Activated CD4-positive, alpha-beta T cell treated with anti-CD3 and anti-CD28 coated beads, Interleukin-2, amount 50 U/mL, for 24 hours (primary cell): ENCODE measurements around the gene KRT6B.
"Not testable (repeated sequence)": the region's sequence is repeated elsewhere in the genome, so short reads cannot be mapped to it uniquely, and the experiment has no call there.

Experiments
- DNase-seq, 2 donors: peaks; one replicate each; pipeline ENCODE4 v3.0.0-alpha.2; 2020; ENCODE audit warnings: low read depth in 1 of 2, low spot score in 1 of 2

KRT6B gene

DNA sequence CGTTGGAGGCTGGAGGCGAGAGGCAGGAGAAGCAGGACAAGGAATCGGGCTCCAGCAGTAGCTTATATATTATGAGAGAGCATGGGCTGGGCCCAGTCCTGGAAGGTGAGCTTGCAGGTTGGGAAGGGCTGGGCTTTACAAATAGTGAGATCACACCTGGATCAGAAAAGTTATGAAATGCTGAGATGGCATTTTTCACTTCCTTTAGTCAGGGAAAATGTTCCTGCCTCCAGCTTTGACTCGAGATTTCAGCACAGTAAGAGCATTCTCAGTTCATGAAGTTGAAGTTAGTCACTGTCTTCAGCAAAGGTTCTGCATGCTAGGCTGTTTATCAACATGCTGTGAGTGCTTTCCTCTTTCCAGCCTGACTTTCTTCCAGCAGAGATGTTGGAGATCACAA lies 21.8 kb upstream of the KRT6B start, which contains the start of gene KRT6C:
Gene KRT6C, minus strand, starts transcription at position 38 of the 400 bp plus-strand sequence. CDS start 68 bp downstream, outside the sequence.
- DNase-seq: no peak

DNA sequence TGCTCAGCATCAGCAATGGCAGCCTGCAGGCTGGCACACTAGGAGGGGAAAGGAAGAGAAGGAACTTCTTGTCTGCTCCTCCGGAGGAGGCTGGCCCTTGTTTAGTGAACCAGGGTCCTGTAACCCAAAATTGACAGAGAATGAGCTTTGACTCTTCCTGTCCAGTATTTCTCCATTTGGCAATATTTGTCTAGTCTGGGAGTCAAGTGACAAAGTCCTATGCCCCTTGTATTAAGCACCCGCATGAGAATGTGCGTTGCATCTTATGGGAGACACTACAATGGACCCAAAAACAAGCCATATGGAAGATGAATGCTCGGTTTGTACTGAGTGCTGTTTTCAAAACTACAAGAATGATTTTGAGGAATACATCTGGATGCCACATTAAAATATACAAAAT lies 17.9 kb upstream of the KRT6B start:
- DNase-seq: no peak

DNA sequence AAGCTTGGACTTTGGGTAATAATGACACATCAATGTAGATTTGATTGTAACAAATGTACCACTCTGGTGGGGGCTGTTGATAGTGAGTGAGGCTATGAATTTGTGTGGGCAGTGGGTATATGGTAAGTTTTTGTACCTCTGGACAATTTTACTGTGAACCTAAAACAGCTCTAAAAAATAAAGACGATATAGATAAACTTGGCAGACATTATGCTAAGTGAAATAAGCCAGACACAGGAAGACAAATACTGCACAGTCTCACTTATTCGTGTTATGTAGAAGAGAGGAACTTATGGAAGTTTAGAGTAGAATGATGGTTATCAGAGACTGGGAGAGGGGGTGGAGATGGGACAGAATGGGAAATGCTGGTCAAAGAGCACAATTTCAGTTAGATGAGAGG lies 13.0 kb upstream of the KRT6B start:
- DNase-seq: no peak

GRCh38 chr12:52461693-52462092 lies 9.7 kb upstream of the KRT6B start:
- no peak for DNase-seq

DNA sequence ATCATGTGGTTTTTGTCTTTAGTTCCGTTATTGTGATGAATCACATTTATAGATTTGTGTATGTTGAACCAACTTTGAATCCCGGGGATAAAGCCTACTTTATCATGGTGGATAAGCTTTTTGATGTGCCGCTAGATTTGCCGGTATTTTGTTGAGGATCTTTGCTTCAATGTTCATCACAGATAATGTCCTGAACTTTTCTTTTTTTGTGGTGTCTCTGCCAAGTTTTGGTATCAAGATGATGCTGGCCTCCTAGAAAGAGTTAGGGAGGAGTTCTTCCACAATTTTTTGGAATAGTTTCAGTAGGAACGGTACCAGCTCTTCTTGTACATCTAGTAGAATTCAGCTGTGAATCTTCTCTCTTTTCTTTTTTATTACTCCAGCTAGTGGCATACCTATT lies 6.9 kb upstream of the KRT6B start:
- no peak for DNase-seq

- no peak for DNase-seq
Observed at GRCh38 chr12:52455821-52456220, 3.9 kb upstream of the KRT6B start.

DNA sequence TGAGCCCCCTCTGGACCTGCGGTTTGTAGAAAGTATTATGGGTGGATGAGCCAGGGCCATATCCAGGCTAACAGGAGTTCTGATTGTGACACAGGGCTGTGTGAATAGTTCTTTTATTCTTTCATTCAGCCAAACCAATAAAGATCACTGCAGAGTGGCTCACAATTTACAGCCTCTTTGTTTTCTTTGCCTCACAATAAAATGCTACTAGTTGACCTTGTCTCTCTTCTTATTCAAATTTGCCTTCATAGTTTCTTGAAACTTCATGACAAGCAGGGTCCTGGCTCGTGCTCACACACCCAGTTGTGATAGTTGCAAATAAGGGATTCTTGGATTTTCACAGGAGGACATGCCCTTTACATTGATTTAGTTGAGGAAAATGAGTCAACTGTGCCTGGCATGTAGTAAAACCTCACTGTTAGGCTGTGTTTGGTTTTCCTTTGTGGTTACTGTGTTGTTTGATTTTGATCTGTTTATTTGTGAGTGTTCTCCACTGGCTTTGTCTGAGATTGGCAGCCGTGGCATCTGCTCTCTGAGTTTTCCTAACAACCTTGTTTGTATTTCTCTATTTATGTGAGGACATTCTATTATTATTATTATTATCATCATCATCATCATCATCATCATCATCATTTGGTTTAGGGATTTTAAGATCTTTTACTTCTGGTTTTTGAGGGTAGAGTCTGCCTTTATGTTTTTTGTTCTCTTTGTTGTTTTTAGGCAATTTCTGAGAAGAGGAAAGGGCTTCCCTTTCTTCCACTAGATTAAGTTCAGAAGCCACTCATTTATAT lies 2.7 kb upstream of the KRT6B start:
- DNase-seq: no peak

DNA sequence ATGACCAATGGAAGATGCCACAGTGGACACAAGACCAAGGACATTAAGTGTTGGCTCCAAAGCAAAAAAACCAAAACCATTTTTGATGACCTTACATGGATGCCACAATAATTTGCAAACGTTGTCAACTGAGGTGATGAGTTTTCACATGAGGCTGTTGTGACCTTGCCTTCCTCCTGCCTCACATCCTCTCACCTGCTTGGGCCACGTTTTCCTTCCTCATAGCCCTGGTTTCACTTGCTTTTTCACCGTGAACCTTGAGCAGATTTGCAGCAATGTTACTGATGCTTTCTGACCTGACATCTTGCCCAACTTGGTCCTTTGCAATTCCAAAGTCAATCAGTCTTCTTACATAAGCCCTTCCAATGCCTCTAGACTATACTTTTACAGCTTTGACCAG lies 3.7 kb downstream of the KRT6B start:
- no peak for DNase-seq

DNA sequence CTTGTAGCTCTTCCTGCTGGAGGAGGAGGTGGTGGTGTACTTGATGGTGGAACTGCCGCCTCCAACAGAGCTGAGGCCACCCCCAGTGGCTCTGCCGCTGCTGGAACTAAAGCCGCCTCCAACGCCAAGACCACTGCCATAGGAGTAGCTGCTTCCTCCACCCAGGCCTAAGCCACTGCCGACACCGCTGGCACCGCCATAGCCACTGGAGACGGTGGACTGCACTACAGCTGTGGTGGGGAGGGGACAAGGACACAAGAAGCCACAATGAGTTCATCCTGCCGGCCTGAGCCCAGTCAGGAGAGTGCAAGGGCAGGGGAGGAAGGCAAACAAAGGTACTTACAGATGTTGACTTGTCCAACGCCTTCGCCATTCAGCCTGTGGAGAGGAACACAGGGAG lies 4.8 kb downstream of the KRT6B start:
- not testable (repeated sequence) for DNase-seq

DNA sequence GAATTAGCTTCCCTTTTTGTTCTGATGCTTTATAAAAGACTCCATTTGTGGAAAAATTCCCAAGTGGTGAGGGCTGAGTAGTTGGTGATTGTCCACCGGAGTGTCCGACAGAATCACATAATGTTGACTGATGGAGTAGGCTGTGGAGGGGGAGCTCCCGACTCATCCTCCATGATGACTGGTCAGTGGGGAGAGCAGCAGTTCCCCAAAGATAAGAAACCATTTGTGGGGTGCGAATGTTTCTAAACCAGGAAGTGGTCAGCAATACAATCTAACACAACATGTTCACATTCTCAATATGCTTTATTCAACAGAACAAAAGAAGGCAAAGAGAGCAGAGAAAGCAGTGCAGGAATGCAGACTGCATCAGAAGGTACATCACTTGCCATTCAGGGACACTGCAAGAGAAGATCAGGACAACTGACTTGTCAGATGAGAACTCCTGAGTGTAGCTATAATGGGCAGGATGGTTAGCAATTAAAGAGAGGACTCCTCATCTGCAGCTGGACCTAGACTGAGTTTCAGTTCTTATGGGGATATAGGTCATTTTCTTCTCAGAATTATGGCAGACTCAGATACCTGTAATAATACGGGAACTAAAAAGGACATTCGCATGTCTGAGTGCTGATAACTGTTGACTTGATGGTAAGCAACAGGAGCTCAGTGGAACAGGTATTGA lies 5.4 kb downstream of the KRT6B start:
- no peak for DNase-seq

- no peak for DNase-seq
Observed at GRCh38 chr12:52445876-52446275, 6.1 kb downstream of the KRT6B start.

DNA sequence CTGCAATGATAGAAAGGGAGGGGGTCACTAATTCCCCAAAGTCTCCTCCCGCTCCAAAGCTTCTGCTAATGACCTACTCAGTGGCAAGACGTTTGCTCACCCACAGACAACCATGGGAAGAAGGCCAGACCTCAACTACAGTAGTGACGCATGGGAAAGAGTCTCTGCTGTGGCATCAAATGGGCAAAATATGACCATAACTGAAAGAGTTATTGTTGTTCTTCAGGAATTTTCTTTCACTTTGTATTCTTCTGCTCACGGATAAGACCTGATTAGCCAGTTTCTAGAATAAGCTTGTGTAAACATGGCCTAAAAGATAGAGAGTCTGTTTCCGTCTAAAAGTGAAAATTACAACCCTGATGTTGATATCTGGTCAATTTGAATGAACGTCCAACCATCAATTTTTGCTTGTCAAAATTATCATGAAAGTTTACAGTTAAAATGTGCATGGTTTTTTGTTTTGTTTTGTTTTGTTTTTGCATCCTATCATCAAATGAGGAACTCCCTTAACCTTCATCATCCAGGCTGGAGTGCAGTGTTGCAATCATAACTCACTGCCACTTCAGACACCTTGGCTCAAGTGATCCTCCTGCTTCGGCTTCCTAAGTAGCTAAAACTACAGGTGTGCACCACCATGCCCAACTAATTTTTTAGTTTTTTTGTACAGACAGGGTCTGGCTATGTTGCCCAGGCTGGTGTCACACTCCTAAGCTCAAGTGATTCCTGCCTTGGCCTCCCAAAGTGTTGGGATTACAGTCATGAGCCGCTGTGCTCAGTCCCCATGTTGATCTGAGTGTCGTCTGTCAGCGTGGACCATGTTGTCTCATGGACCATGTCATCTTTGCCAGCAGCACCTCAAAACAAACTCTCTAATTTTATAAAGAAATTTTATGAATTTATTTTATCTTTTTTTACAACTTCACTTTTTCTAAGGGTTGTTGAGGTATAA lies 7.0 kb downstream of the KRT6B start:
- no peak for DNase-seq

DNA sequence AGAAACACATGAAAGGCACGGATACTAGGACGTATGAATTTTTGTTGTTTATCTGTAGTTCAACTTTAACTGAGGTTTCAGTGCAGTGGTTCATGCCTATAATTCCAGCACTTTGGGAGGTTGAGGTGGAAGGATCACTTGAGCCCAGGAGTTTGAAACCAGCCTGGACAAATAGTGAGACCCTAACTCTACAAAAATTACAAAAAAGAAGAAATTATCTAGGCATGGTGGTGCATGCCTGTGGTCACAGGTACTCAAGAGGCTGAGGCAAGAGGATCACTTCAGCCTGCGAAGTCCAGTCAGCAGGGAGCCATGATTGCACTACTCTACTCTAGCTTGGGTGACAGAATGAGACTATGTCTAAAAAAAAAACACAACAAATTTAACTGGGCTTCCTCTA lies 8.0 kb downstream of the KRT6B start:
- no peak for DNase-seq

- no peak for DNase-seq
Observed at GRCh38 chr12:52442600-52443061, 9.3 kb downstream of the KRT6B start.

GRCh38 chr12:52441320-52441911 lies 10.5 kb downstream of the KRT6B start:
- no peak for DNase-seq

DNA sequence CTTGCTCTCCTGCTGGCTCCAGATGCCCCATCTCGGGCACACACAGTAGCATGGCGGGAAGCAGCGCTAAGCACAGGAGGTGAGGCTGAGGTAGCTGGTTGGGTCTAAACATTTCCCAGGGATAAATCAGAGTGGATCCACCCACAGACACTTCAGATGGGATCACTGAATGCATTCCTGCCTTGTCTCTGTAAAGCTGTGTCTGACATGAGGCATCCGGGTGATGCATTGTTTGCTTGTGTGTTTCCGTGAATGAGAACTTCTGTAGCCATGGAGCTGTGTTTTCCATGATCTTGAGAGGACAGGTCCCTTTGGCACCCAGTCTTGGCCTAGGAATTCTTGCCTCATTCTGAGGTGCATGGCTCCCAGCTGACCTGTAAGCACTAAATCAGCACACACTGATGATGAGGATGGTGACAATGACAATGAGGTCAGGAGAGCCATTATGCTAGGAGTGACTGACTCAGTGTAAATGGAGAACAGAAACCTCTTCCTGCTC lies 11.1 kb downstream of the KRT6B start:
- no peak for DNase-seq

GRCh38 chr12:52439845-52440244 lies 12.1 kb downstream of the KRT6B start:
- no peak for DNase-seq

DNA sequence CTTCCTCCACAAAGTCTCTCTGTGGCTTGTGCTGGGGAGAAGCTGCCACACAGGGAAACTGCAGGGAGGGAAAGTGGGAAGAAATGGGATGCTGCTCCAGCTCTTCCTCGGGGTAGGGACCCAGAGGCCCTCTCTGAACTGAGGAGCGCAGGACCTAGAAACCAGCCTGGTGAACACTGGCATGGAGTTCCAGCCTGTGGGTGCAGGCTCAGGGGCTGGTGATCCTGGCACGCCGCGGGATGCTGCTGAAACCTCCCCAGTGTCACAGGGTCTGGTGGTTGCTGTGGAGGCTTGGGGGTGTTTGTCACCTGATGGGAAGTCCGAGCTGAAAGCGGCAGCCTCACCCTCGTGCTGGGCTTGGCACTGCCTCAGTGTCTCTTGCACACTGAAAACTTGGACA lies 12.5 kb downstream of the KRT6B start:
- no peak for DNase-seq

GRCh38 chr12:52438305-52439301 lies 13.3 kb downstream of the KRT6B start:
- no peak for DNase-seq

DNA sequence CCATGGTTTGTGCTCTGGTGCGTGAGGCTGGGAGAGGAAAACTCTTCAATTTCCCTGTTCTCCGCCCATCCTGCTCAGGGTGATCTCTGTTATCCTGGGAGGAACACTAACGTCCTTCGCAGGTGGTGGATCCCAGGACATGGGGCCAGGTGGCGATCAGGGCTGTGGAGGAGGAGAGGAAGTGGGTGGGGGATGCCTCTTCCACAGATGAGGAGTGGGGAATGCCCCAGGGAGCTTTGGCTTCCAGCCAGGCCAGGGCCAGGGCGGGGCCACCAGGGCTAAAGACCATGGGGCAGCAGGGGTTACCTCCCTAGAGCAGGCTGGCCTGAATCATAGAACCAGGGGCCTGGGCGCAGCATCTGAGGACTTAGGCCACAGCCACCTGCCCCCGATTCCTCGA lies 14.4 kb downstream of the KRT6B start:
- DNase-seq: no peak
